ENCODE measurements around the gene SRRM2.

Gene SRRM2

GRCh38 chr16:2779151-2779920, 26.9 kb downstream of the SRRM2 start:
- no peak for DNase-seq

GRCh38 chr16:2779978-2780898, 27.8 kb downstream of the SRRM2 start:
- no peak for DNase-seq

DNA sequence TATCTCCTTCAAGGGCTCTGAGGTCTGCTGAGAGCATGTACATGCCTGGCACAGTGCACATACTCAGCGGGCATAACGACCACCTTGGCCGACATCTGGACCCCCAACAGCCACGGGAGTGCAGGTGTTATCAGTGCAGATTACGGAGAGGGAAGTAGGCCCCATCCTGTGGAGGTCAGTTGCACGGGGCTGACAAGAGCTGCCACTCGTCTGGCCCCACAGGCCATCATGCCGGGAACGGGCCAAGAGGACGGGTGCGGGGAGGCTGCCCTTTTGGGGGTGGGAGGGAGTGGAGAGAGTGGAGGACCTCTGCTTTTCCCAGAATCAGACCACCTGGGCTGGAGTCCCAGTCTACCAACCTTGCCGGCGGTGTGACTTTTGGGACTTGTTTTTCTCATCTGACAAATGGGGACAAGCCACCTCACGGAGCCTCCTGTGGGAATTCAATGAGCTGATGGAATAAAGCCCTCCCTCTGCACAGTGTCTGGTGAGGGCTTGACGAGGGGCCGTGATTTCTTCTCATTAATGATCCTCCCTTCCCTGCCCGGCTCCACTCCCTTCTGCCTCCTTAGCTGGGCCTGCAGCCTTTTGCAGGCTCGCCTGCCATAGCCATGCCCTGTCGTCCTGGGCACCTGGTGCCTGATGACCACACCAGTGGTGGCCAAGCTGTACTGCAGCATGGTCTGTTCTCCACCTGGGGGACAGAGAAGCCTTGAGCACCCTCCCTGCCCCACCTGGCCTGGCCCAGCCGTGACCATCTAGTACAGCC, 30.3 kb downstream of the SRRM2 start:
- DNase-seq: no peak

GRCh38 chr16:2783581-2784357, 31.3 kb downstream of the SRRM2 start:
- no peak for DNase-seq

DNA sequence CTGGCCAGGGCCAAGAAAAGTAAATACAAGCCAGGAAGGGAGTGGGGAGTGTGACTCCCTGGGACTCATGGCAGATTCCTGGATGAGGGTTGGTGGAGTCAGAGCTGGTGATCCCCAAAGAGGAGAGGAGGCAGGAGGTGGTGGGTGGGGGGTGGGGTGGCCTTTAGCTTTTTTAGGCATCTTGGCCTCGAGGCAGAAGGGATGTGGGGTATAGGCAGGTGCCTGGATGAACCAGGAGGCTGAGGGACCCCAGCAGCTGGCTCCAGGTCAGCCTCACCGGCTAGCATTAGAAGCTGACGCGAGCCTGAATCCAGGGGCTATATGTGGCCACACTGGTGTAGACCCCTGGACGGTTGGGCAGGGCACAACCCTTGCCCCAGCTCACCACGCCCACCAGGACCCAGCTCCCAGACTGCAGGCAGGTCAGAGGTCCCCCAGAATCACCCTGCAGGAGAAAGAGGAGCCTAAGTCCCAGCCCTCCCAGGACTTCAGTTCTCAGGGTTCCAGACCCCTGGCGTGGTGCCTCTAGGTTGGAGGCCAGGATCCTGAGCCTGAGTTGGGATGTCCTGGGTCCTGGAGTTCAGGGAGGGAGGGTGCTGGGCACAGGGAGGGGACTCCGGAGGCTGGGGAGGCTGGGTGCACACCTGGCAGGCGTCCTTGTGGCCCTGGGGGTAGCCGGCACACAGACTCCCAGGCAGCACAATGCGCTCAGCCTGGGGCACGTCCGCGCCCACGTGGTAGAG, 32.1 kb downstream of the SRRM2 start:
- no peak for DNase-seq

DNA sequence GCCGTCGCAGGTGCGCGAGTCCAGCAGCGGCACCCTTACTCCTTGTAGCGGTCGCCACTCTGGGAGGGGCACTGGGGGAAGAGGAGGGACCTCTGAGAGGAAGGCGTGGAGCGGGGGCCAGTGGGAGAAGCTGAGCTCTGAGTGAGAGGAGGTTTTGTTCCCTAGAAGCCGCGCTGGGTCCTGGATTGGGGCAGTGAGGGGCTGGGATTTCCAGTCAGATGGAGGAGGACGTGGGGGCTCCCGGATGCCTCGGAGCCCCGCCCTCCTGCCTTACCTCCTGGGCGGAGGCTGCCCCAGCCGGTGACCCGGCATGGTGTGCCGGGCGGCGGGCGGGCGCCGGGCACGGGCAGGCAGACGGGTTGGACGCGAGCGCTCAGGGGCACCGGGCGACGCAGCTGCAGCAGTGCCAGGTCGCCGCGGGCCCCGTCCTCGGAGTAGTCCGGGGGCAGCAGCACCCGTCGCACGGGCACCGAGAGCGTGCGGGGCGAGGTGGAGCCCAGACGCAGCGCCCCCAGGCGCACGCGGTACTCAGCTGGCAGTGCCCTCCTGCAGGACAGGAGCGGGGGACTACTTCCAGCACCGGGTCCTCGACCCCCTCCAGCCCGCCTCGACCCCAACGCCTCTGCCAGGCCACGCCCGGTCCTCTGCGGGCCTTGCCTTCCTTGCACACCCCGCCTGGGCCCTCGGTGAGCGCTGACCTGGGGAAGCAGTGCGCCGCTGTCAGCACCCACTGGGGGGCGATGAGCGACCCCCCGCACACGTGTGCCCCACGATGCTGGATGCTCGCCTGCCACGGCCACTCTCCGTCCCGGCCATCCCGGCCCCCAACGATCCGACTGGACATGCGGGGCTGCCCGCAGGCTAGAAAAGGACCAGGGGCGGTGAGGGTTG, 32.9 kb downstream of the SRRM2 start:
- no peak for DNase-seq

DNA sequence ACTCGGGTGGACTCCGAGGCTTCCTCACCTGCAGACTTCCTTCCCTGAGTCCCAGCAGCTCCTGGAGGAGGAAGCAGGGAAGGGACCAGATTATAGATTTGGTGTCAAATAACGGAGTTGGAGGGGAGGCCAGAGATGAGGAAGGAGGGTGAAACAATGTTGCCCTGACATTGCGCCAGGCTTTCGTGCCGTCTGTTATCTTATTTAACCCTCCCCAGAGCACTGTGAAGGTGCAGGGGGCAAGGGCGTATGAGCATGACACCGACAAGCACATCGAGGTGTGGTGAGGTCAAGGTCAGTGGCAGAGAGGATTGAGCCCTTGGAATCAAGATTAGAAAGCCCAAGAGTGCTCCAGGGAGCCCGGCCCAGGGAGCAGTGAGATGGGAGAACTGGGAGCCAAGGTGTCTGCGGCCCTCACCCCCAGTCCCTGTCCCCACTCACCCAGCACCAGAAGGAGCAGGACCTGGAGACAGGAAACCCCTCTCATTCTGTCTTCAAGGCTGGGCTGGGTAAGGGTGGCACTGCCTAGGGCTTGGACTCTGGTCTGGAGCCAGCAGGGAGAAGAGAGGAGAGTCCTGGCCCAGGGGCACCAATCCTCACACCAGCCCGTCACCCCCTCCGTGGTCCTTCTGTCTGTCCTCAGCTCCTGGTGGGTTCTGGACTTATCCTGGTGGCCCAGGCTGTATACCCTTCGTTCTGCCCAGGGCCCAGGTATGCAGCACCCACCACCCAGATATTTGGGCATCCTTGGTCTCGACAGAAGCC, 33.8 kb downstream of the SRRM2 start:
- no peak for DNase-seq

DNA sequence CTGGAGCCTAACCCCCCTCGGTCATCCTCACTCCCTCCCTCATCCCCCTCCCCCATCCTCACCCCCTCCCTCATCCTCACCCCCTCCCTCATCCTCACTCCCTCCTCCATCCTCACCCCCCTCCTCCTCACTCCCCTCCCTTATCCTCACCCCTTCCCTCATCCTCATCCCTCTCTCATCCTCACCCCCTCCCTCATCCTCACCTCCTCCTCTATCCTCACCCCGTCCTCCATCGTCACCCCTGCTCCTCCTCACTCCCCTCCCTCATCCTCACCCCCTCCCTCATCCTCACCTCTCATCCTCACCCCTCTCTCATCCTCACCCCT, 34.4 kb downstream of the SRRM2 start:
- DNase-seq: no peak

GRCh38 chr16:2787406-2787805, 35.0 kb downstream of the SRRM2 start, which contains the start of gene PRSS33:
Gene PRSS33, minus strand, starts transcription at chr16:2787560. Its CDS starts 1,013 bp downstream, at chr16:2786547.
- DNase-seq: no peak

GRCh38 chr16:2787961-2788360, 35.5 kb downstream of the SRRM2 start:
- no peak for DNase-seq

- DNase-seq: no peak
Measured at GRCh38 chr16:2790631-2791030, 38.2 kb downstream of the SRRM2 start.

GRCh38 chr16:2791174-2791573, 38.7 kb downstream of the SRRM2 start:
- DNase-seq: no peak

GRCh38 chr16:2792940-2793339, 40.5 kb downstream of the SRRM2 start:
- DNase-seq: no peak

DNA sequence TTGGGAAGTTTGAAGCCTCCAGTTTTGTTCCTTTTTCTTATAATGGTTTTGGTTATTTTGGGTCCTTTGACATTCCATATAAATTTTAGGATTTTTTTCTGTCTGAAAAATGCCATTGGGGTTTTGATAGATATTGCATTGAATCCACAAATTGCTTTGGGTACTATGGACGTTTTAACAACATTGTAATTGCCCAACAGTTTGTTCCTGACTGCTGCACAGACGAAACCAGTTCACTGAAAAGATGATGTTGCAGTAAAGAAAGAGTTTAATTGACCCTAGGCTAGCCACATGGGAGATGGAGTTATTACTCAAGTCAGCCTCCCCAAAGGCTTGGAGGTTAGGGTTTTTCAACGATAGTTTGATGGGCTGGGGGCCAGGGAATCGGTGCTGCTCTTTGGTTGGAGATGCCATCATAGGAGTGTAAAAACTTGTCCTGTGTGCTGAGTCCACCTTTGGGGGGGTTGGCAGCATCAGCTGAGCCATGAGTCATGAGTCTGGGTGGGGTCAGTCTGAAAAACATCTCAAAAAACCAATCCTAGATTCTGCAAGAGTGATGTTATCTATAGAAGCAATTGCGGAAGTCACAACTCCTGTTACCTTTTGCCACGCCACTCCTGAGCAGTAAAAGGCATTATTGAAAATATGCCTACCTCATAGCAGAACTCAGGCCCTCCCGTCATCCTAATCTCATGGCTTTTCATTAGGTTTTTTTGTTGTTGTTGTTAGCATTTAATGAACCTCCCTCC, 43.1 kb downstream of the SRRM2 start:
- no peak for DNase-seq

DNA sequence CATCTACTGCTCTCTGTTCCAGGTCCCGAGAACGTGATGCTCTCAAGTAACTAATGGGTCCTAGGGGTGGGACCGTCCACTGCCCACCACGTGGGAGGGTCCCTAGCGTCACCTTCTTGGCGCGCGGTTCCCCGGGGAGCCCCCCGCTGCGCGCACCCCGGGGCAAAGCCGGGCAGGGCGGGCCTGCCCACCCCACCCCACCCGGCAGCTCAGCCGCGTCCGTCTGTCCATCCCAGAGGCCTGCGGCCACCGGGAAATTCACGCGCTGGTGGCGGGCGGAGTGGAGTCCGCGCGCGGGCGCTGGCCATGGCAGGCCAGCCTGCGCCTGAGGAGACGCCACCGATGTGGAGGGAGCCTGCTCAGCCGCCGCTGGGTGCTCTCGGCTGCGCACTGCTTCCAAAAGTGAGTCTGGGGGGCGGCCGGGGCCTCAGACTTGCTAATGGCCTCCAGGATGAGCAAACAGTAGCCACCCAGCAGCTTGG, 46.3 kb downstream of the SRRM2 start:
- DNase-seq: no peak

DNA sequence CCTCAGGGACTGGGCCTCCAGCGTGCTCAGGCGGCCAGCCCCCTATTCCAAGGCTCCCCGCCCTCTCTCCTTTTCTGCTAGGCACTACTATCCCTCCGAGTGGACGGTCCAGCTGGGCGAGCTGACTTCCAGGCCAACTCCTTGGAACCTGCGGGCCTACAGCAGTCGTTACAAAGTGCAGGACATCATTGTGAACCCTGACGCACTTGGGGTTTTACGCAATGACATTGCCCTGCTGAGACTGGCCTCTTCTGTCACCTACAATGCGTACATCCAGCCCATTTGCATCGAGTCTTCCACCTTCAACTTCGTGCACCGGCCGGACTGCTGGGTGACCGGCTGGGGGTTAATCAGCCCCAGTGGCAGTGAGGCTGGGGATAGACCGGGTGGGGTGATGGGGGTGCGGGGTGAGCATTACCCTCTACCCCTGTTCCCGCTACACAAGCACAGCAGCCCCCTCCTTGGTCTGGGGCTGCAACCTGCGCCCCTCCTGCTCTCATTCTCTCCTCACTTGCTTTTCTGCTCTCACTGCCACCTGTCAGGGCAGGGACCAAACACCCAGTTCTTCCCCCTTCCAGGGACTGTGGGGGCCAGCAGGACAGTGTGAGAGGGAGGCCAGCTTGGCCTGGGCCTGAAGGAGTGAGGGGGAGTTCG, 46.9 kb downstream of the SRRM2 start:
- DNase-seq: no peak

DNA sequence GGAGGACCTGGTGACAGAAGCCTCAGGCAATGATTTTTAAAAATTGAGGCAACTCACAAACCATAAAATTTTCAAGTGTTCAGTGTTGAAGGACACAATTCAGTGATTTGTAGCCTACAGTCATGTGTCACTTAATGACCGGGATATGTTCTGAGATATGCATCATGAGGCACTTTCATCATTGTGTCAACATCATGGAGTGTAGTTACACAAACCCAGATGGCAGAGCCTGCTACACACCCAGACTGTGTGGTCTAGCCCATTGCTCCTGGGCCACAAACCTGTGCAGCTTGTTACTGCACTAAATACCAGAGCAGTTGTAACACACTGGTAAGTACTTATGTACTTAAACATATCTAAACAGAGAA, 47.4 kb downstream of the SRRM2 start:
- DNase-seq: no peak

DNA sequence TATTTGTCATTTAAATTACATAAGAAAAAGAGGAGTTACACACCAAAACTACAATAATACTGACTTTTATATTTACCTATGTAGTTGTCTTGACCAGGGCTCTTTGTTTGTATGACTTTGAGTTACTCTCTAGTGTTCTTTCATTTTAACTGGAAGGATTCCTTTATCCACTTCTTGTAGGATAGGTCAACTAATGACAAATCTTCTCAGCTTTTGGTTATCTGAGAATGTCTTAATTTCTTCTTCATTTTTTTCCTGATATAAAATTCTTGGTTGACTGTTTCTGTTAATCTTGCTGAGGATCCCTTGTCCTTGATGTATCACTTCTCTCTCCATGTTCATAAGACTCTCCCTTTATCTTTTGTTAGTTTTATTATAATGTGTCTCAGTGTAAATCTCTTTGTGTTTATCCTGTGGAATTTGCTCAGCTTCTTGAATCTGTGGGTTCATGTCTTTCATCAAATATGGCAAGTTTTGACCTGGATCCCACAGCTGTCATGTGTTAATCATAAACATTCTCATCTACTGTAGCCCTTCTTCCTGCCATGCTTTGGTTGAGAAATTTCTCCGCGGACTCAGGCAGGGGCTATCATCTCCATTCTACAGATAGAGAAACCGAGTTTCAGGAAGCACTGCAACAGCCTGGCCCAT, 51.2 kb downstream of the SRRM2 start:
- DNase-seq: no peak

Measured in NCI-H524 treated with DMSO at 0.1 percent for 48 hours (cell line).